ENCODE measurements around the gene ONECUT3. TPM values are rescaled to one million over a fixed set of nuclear protein-coding genes. Genes with fewer than 3 reads are reported as not detected.

The ONECUT3 gene
- polyA plus RNA-seq, 1 donor (not counting 4 experiments of a cell fraction or from before 2014, with no cell fraction given) = 0.01 TPM

- Histone ChIP-seq H3K4me1 (ENCODE audit: control insufficient read depth, extremely low read depth, insufficient read depth, low read length) (peaks cover 26% of the 10 kb centered on the region), H3K9ac (ENCODE audit: control insufficient read depth, extremely low read depth, insufficient read depth, low read length) (no peak overlapping the region), H3K4me2 (ENCODE audit: control insufficient read depth, extremely low read depth, insufficient read depth, low read depth, low read length) (no peak overlapping the region), H3K4me3 (ENCODE audit: control insufficient read depth in 2 of 3, extremely low read depth in 1 of 3, insufficient read depth in 2 of 3, low read depth in 1 of 3, low read length in 3 of 3) (no peak overlapping the region), H3K79me2 (ENCODE audit: control insufficient read depth, insufficient read depth, low read length) (no peaks in the 10 kb centered on the region), H2AFZ (ENCODE audit: control insufficient read depth, low read length) (no peak overlapping the region), H4K20me1 (ENCODE audit: control insufficient read depth, extremely low read depth, insufficient read depth, low read length) (no peaks in the 10 kb centered on the region), H3K9me3 (ENCODE audit: control insufficient read depth, low read depth, low read length) (peaks cover 9% of the 10 kb centered on the region), H3K36me3 (ENCODE audit: control insufficient read depth in 2 of 2, extremely low read depth in 1 of 2, insufficient read depth in 2 of 2, low read length in 2 of 2) (no peaks in the 10 kb centered on the region), H3K9me1 (ENCODE audit: control insufficient read depth, extremely low read depth, insufficient read depth, low read length) (no peaks in the 10 kb centered on the region), H3K27me3 (ENCODE audit: control insufficient read depth, extremely low read depth, insufficient read depth, low read length) (peaks cover 39% of the 10 kb centered on the region), H3K27ac (ENCODE audit: control insufficient read depth, insufficient read depth, low read length) (no peak overlapping the region)
- no peak for TF ChIP-seq EZH2 (IDR thresholded peaks at IDR 0.05; ENCODE audit: low read length)
- TF ChIP-seq, protein P1, sequence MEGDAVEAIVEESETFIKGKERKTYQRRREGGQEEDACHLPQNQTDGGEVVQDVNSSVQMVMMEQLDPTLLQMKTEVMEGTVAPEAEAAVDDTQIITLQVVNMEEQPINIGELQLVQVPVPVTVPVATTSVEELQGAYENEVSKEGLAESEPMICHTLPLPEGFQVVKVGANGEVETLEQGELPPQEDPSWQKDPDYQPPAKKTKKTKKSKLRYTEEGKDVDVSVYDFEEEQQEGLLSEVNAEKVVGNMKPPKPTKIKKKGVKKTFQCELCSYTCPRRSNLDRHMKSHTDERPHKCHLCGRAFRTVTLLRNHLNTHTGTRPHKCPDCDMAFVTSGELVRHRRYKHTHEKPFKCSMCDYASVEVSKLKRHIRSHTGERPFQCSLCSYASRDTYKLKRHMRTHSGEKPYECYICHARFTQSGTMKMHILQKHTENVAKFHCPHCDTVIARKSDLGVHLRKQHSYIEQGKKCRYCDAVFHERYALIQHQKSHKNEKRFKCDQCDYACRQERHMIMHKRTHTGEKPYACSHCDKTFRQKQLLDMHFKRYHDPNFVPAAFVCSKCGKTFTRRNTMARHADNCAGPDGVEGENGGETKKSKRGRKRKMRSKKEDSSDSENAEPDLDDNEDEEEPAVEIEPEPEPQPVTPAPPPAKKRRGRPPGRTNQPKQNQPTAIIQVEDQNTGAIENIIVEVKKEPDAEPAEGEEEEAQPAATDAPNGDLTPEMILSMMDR (optimal IDR thresholded peaks at IDR 0.05 in 1 of 3, IDR thresholded peaks at IDR 0.05 in 1 of 3, conservative IDR thresholded peaks at IDR 0.05 in 1 of 3; ENCODE audit: extremely low read depth in 1 of 3, insufficient read depth in 2 of 3, low read length in 3 of 3) = no peak
- dilution Hi-C loops (cut with MboI; ENCODE audit: extremely low pct_ligation_motif_present, low sequenced_read_pairs) = no loop called here
- FAIRE-seq = no peak
- DNase-seq (ENCODE audit: low read depth, low spot score) = no peak
These were observed 16.3 kb downstream of the ONECUT3 start for GRCh38 chr19:1769645-1769985.

GRCh38 chr19:1770866-1771576 is 17.7 kb downstream of the ONECUT3 start:
- Histone ChIP-seq H4K20me1 (ENCODE audit: control insufficient read depth, extremely low read depth, insufficient read depth, low read length) (no peaks in the 10 kb centered on the region), H3K4me3 (ENCODE audit: control insufficient read depth in 2 of 3, extremely low read depth in 1 of 3, insufficient read depth in 2 of 3, low read depth in 1 of 3, low read length in 3 of 3) (no peak overlapping the region), H3K27ac (ENCODE audit: control insufficient read depth, insufficient read depth, low read length) (no peak overlapping the region), H3K36me3 (ENCODE audit: control insufficient read depth in 2 of 2, extremely low read depth in 1 of 2, insufficient read depth in 2 of 2, low read length in 2 of 2) (no peaks in the 10 kb centered on the region), H3K9me1 (ENCODE audit: control insufficient read depth, extremely low read depth, insufficient read depth, low read length) (no peaks in the 10 kb centered on the region), H3K9me3 (ENCODE audit: control insufficient read depth, low read depth, low read length) (peaks cover 9% of the 10 kb centered on the region), H2AFZ (ENCODE audit: control insufficient read depth, low read length) (no peak overlapping the region), H3K9ac (ENCODE audit: control insufficient read depth, extremely low read depth, insufficient read depth, low read length) (no peak overlapping the region), H3K27me3 (ENCODE audit: control insufficient read depth, extremely low read depth, insufficient read depth, low read length) (peaks cover 31% of the 10 kb centered on the region), H3K4me1 (ENCODE audit: control insufficient read depth, extremely low read depth, insufficient read depth, low read length) (peaks cover 31% of the 10 kb centered on the region), H3K4me2 (ENCODE audit: control insufficient read depth, extremely low read depth, insufficient read depth, low read depth, low read length) (no peak overlapping the region), H3K79me2 (ENCODE audit: control insufficient read depth, insufficient read depth, low read length) (no peaks in the 10 kb centered on the region)
- FAIRE-seq (no peak), DNase-seq (ENCODE audit: low read depth, low spot score) (no peak)
- TF ChIP-seq, protein P1 (optimal IDR thresholded peaks at IDR 0.05 in 1 of 3, IDR thresholded peaks at IDR 0.05 in 1 of 3, conservative IDR thresholded peaks at IDR 0.05 in 1 of 3; ENCODE audit: extremely low read depth in 1 of 3, insufficient read depth in 2 of 3, low read length in 3 of 3) = no peak
- TF ChIP-seq EZH2 (IDR thresholded peaks at IDR 0.05; ENCODE audit: low read length) = no peak
- dilution Hi-C loops (cut with MboI; ENCODE audit: extremely low pct_ligation_motif_present, low sequenced_read_pairs) = no loop called here

Data from keratinocyte (primary cell).